Measurements from ENCODE around the gene CPEB3. TPM values are rescaled to one million over a fixed set of nuclear protein-coding genes. Genes with fewer than 3 reads are reported as not detected.
"Not testable (repeated sequence)": the region's sequence is repeated elsewhere in the genome, so short reads cannot be mapped to it uniquely, and the experiment has no call there.

The CPEB3 gene
- total RNA-seq, 2 experiments from 2014 or later: 3.4 to 3.5 TPM

- ATAC-seq (ENCODE audit: low read depth): no peak
- Mint-ChIP-seq H3K4me3 (no peak overlapping the region), H3K36me3 (peaks cover 5% of the 10 kb centered on the region), H3K27me3 (no peaks in the 10 kb centered on the region), H3K9me3 (no peaks in the 10 kb centered on the region), H3K4me1 (no peaks in the 10 kb centered on the region), H3K27ac (no peak overlapping the region)
- no peak for DNase-seq
- POLR2A ChIA-PET: no interaction called here
Observed at GRCh38 chr10:92219559-92219958, 71.3 kb downstream of the CPEB3 start.

- no peak for DNase-seq
- Mint-ChIP-seq H3K9me3 (no peaks in the 10 kb centered on the region), H3K27me3 (no peaks in the 10 kb centered on the region), H3K27ac (no peak overlapping the region), H3K4me3 (no peak overlapping the region), H3K36me3 (peaks cover 5% of the 10 kb centered on the region), H3K4me1 (no peaks in the 10 kb centered on the region)
- no peak for ATAC-seq (ENCODE audit: low read depth)
- POLR2A ChIA-PET: no interaction called here
Observed at GRCh38 chr10:92218569-92218968, 72.3 kb downstream of the CPEB3 start.

- H3K36me3 Mint-ChIP-seq; ATAC-seq (ENCODE audit: low read depth); H3K9me3 Mint-ChIP-seq; H3K4me1 Mint-ChIP-seq; H3K27ac Mint-ChIP-seq; POLR2A ChIA-PET; DNase-seq; H3K27me3 Mint-ChIP-seq; H3K4me3 Mint-ChIP-seq: not testable (repeated sequence)
Observed at GRCh38 chr10:92216608-92217007, 74.3 kb downstream of the CPEB3 start.

GRCh38 chr10:92215222-92215621 lies 75.7 kb downstream of the CPEB3 start:
- POLR2A ChIA-PET, H3K4me1 Mint-ChIP-seq, H3K4me3 Mint-ChIP-seq: not testable (repeated sequence)

GRCh38 chr10:92213049-92213448 lies 77.8 kb downstream of the CPEB3 start:
- peaks cover 6% of the 10 kb centered on the region for H3K36me3 Mint-ChIP-seq
- no peak overlapping the region for H3K4me3 Mint-ChIP-seq
- POLR2A ChIA-PET: no interaction called here
- H3K27me3 Mint-ChIP-seq: no peaks in the 10 kb centered on the region
- H3K4me1 Mint-ChIP-seq: peaks cover 8% of the 10 kb centered on the region
- no peak overlapping the region for H3K27ac Mint-ChIP-seq
- ATAC-seq (ENCODE audit: low read depth) (no peak), DNase-seq (no peak)
- peaks cover 1% of the 10 kb centered on the region for H3K9me3 Mint-ChIP-seq

More at GRCh38 chr10:92215222-92215621, 75.7 kb downstream of the CPEB3 start:
- not testable (repeated sequence) for ATAC-seq (ENCODE audit: low read depth); H3K9me3 Mint-ChIP-seq; DNase-seq; H3K27me3 Mint-ChIP-seq; H3K36me3 Mint-ChIP-seq; H3K27ac Mint-ChIP-seq

GRCh38 chr10:92208736-92209135 lies 82.1 kb downstream of the CPEB3 start:
- H3K4me3 Mint-ChIP-seq: no peak overlapping the region
- POLR2A ChIA-PET: no interaction called here
- H3K27ac Mint-ChIP-seq: no peak overlapping the region
- H3K4me1 Mint-ChIP-seq: peaks cover 8% of the 10 kb centered on the region
- DNase-seq (no peak), ATAC-seq (ENCODE audit: low read depth) (no peak)
- H3K36me3 Mint-ChIP-seq: peaks cover 6% of the 10 kb centered on the region
- H3K27me3 Mint-ChIP-seq: no peaks in the 10 kb centered on the region
- peaks cover 1% of the 10 kb centered on the region for H3K9me3 Mint-ChIP-seq

- Mint-ChIP-seq H3K4me1 (peaks cover 8% of the 10 kb centered on the region), H3K4me3 (no peak overlapping the region), H3K27ac (no peak overlapping the region), H3K9me3 (peaks cover 1% of the 10 kb centered on the region), H3K27me3 (no peaks in the 10 kb centered on the region), H3K36me3 (peaks cover 6% of the 10 kb centered on the region)
- POLR2A ChIA-PET: no interaction called here
- DNase-seq: no peak
- no peak for ATAC-seq (ENCODE audit: low read depth)
Observed at GRCh38 chr10:92208157-92208720, 82.6 kb downstream of the CPEB3 start.

GRCh38 chr10:92207061-92207460 lies 83.8 kb downstream of the CPEB3 start:
- ATAC-seq (ENCODE audit: low read depth): no peak
- POLR2A ChIA-PET: no interaction called here
- peaks cover 1% of the 10 kb centered on the region for H3K9me3 Mint-ChIP-seq
- no peaks in the 10 kb centered on the region for H3K27me3 Mint-ChIP-seq
- peaks cover 3% of the 10 kb centered on the region for H3K36me3 Mint-ChIP-seq
- H3K4me1 Mint-ChIP-seq: peaks cover 5% of the 10 kb centered on the region
- no peak for DNase-seq
- no peak overlapping the region for H3K27ac Mint-ChIP-seq
- H3K4me3 Mint-ChIP-seq: no peak overlapping the region

- POLR2A ChIA-PET: no interaction called here
- Mint-ChIP-seq H3K36me3 (peaks cover 3% of the 10 kb centered on the region), H3K4me1 (peaks cover 2% of the 10 kb centered on the region), H3K9me3 (no peaks in the 10 kb centered on the region), H3K4me3 (no peak overlapping the region), H3K27me3 (no peaks in the 10 kb centered on the region), H3K27ac (no peak overlapping the region)
- ATAC-seq (ENCODE audit: low read depth) (no peak), DNase-seq (no peak)
Observed at GRCh38 chr10:92203919-92204623, 86.8 kb downstream of the CPEB3 start.

GRCh38 chr10:92202536-92202935 lies 88.3 kb downstream of the CPEB3 start:
- ATAC-seq (ENCODE audit: low read depth): no peak
- DNase-seq: no peak
- Mint-ChIP-seq H3K4me1 (peaks cover 4% of the 10 kb centered on the region), H3K36me3 (peaks cover 4% of the 10 kb centered on the region), H3K4me3 (no peak overlapping the region), H3K27ac (no peak overlapping the region), H3K9me3 (no peaks in the 10 kb centered on the region), H3K27me3 (no peaks in the 10 kb centered on the region)
- POLR2A ChIA-PET: no interaction called here

GRCh38 chr10:92200564-92200963 lies 90.3 kb downstream of the CPEB3 start:
- H3K36me3 Mint-ChIP-seq: peaks cover 4% of the 10 kb centered on the region
- DNase-seq: no peak

GRCh38 chr10:92187101-92187500 lies 103.8 kb downstream of the CPEB3 start:
- ATAC-seq (ENCODE audit: low read depth): no peak
- Mint-ChIP-seq H3K4me1 (no peaks in the 10 kb centered on the region), H3K4me3 (no peak overlapping the region), H3K36me3 (peaks cover 1% of the 10 kb centered on the region), H3K27ac (no peak overlapping the region), H3K27me3 (no peaks in the 10 kb centered on the region), H3K9me3 (no peaks in the 10 kb centered on the region)
- POLR2A ChIA-PET: no interaction called here
- no peak for DNase-seq

More at GRCh38 chr10:92200564-92200963, 90.3 kb downstream of the CPEB3 start:
- H3K27ac Mint-ChIP-seq: no peak overlapping the region
- ATAC-seq (ENCODE audit: low read depth): no peak
- POLR2A ChIA-PET: no interaction called here
- peaks cover 4% of the 10 kb centered on the region for H3K4me1 Mint-ChIP-seq
- H3K9me3 Mint-ChIP-seq: no peaks in the 10 kb centered on the region
- no peak overlapping the region for H3K4me3 Mint-ChIP-seq
- no peaks in the 10 kb centered on the region for H3K27me3 Mint-ChIP-seq

- Mint-ChIP-seq H3K27me3 (no peaks in the 10 kb centered on the region), H3K4me3 (no peak overlapping the region)
- ATAC-seq (ENCODE audit: low read depth): no peak
Observed at GRCh38 chr10:92184977-92185376, 105.9 kb downstream of the CPEB3 start.

GRCh38 chr10:92183199-92183598 lies 107.7 kb downstream of the CPEB3 start:
- Mint-ChIP-seq H3K36me3 (peaks cover 3% of the 10 kb centered on the region), H3K4me3 (no peak overlapping the region), H3K4me1 (no peaks in the 10 kb centered on the region), H3K27me3 (no peaks in the 10 kb centered on the region), H3K27ac (no peak overlapping the region), H3K9me3 (no peaks in the 10 kb centered on the region)
- ATAC-seq (ENCODE audit: low read depth): no peak
- POLR2A ChIA-PET: no interaction called here
- DNase-seq: no peak

More at GRCh38 chr10:92184977-92185376, 105.9 kb downstream of the CPEB3 start:
- DNase-seq: no peak
- Mint-ChIP-seq H3K9me3 (no peaks in the 10 kb centered on the region), H3K36me3 (peaks cover 1% of the 10 kb centered on the region), H3K4me1 (no peaks in the 10 kb centered on the region), H3K27ac (no peak overlapping the region)
- POLR2A ChIA-PET: no interaction called here

Measured in activated naive CD8-positive, alpha-beta T cell treated with anti-CD3 and anti-CD28 coated beads, Interleukin-2, amount 10 ng/mL, durations not matched to agents 7 days and 5 days (primary cell).